ENCODE measurements around the gene SH3D19. TPM values are rescaled to one million over a fixed set of nuclear protein-coding genes. Genes with fewer than 3 reads are reported as not detected.

SH3D19 gene
- total RNA-seq, 4 donors from 2014 or later, result 159 to 290 (median 244) TPM

DNA sequence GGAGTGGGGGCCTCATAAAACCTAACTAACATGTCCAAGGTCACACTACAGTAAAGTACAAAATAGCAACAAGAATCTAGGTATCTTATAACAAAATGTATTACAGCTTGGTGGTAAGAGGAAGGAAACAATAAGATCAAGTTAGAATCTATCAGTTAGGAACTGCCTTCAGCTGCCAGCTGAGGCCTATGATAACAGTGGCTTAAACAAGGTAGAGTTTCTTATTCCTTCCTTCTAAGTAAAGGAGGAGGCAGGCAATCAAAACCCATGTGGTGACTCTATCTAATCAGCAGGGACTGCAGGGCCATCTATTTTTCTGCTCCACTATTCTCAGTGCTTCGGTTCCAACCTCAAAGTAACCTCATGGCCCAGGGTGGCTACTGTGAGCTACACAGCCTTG is 10.9 kb downstream of the SH3D19 start:
- TF ChIP-seq CTCF (IDR thresholded peaks at IDR 0.05) (no peak), POLR2A (IDR thresholded peaks at IDR 0.05) (no peak), EP300 (IDR thresholded peaks at IDR 0.05) (no peak)
- WGBS, 2 donors, result 85 to 89% methylated on average over 1 of the region's 1 CpG
- Histone ChIP-seq H3K27ac (peak overlapping the region in 2 of 4 donors; percentile 6 to 44), H3K27me3 (no peaks in the 10 kb centered on the region), H3K9me3 (no peaks in the 10 kb centered on the region), H3K36me3 (no peaks in the 10 kb centered on the region), H3K4me1 (peaks cover 0 to 49% (median 20%) of the 10 kb centered on the region in 4 donors), H3K4me3 (no peak overlapping the region)
- no peak for DNase-seq (ENCODE audit: low spot score in 2 of 2)

DNA sequence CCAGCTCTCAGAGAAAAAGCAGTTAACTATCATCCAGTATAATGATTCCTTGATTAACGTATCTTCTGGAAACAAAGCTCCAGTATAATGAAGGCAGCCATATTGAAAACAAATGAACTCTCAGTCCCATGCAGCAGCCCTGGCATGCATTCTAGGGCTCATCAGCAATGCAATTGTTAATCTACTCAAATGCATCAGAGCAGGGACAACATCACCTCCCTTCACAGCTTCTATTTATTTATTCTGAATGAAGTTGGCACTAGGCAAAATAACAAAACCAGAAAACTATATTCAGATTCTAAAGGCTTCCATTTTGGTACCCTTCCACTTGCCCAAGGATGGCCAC is 11.4 kb downstream of the SH3D19 start:
- no peaks in the 10 kb centered on the region for H3K36me3 ChIP-seq
- no peaks in the 10 kb centered on the region for H3K9me3 ChIP-seq
- H3K27me3 ChIP-seq, result no peaks in the 10 kb centered on the region
- TF ChIP-seq CTCF (IDR thresholded peaks at IDR 0.05) (no peak), POLR2A (IDR thresholded peaks at IDR 0.05) (no peak), EP300 (IDR thresholded peaks at IDR 0.05) (no peak)
- DNase-seq (ENCODE audit: low spot score in 2 of 2), result no peak
- peaks cover 0 to 49% (median 20%) of the 10 kb centered on the region in 4 donors for H3K4me1 ChIP-seq
- H3K4me3 ChIP-seq, result no peak overlapping the region
- H3K27ac ChIP-seq, result peak overlapping the region in 1 of 4 donors; percentile 44
- 28 to 35% methylated on average over 1 of the region's 1 CpG for WGBS, 2 donors

GRCh38 chr4:151313306-151314009 is 11.9 kb downstream of the SH3D19 start:
- Histone ChIP-seq H3K4me3 (no peak overlapping the region), H3K27me3 (no peaks in the 10 kb centered on the region), H3K27ac (no peak overlapping the region), H3K4me1 (peaks cover 0 to 49% (median 20%) of the 10 kb centered on the region in 4 donors), H3K36me3 (no peaks in the 10 kb centered on the region), H3K9me3 (no peaks in the 10 kb centered on the region)
- TF ChIP-seq POLR2A (IDR thresholded peaks at IDR 0.05), result no peak
- TF ChIP-seq EP300 (IDR thresholded peaks at IDR 0.05), result no peak
- TF ChIP-seq CTCF (IDR thresholded peaks at IDR 0.05), result no peak
- DNase-seq (ENCODE audit: low spot score in 2 of 2), result no peak
- WGBS, 2 donors, result 86 to 87% methylated on average over 6 of the region's 6 CpGs

GRCh38 chr4:151310124-151310728 is 15.2 kb downstream of the SH3D19 start:
- no peak overlapping the region for H3K4me3 ChIP-seq
- no peak overlapping the region for H3K27ac ChIP-seq
- no peaks in the 10 kb centered on the region for H3K27me3 ChIP-seq
- no peak for DNase-seq (ENCODE audit: low spot score in 2 of 2)
- no peaks in the 10 kb centered on the region for H3K36me3 ChIP-seq
- TF ChIP-seq EP300 (IDR thresholded peaks at IDR 0.05), result no peak
- no peak for TF ChIP-seq POLR2A (IDR thresholded peaks at IDR 0.05)
- no peak for TF ChIP-seq CTCF (IDR thresholded peaks at IDR 0.05)
- 84 to 90% methylated on average over 5 of the region's 5 CpGs for WGBS, 2 donors
- H3K4me1 ChIP-seq, result peaks cover 0 to 34% (median 11%) of the 10 kb centered on the region in 4 donors
- no peaks in the 10 kb centered on the region for H3K9me3 ChIP-seq

GRCh38 chr4:151304755-151305154 is 20.6 kb downstream of the SH3D19 start:
- Histone ChIP-seq H3K4me3 (no peak overlapping the region), H3K27ac (peak overlapping the region in 2 of 4 donors; percentile 7 to 29), H3K36me3 (no peaks in the 10 kb centered on the region), H3K4me1 (peaks cover 0 to 53% (median 10%) of the 10 kb centered on the region in 4 donors), H3K27me3 (no peaks in the 10 kb centered on the region), H3K9me3 (no peaks in the 10 kb centered on the region)
- no peak for DNase-seq (ENCODE audit: low spot score in 2 of 2)
- TF ChIP-seq EP300 (IDR thresholded peaks at IDR 0.05) (no peak), CTCF (IDR thresholded peaks at IDR 0.05) (no peak), POLR2A (IDR thresholded peaks at IDR 0.05) (no peak)

Data from tibial nerve (tissue), 4 donors.